ENCODE data around the gene CERS6. TPM values are rescaled to one million over a fixed set of nuclear protein-coding genes. Genes with fewer than 3 reads are reported as not detected.

Gene CERS6
- total RNA-seq, 1 experiment from 2014 or later = 8.3 TPM

- no peak for TF ChIP-seq EZH2 (IDR thresholded peaks at IDR 0.05; ENCODE audit: low read depth)
- Histone ChIP-seq H2AFZ (no peak overlapping the region), H3K27me3 (ENCODE audit: insufficient read depth, low read depth) (no peaks in the 10 kb centered on the region), H4K20me1 (ENCODE audit: insufficient read depth) (no peaks in the 10 kb centered on the region), H3K4me2 (no peak overlapping the region), H3K79me2 (ENCODE audit: low read depth) (no peaks in the 10 kb centered on the region), H3K9me3 (ENCODE audit: insufficient read depth, low read depth) (no peaks in the 10 kb centered on the region), H3K27ac (no peak overlapping the region), H3K36me3 (ENCODE audit: low read depth) (no peaks in the 10 kb centered on the region), H3K9me2 (ENCODE audit: insufficient read depth) (no peaks in the 10 kb centered on the region), H3K4me3 (no peak overlapping the region), H3F3A (ENCODE audit: insufficient read depth, low read depth) (no peaks in the 10 kb centered on the region), H3K4me1 (replicated peaks; ENCODE audit: insufficient read depth) (no peaks in the 10 kb centered on the region)
- ChIA-PET CTCF (no interaction called here), POLR2A (ENCODE audit: unreplicated experiment) (no interaction called here)
- DNase-seq = no peak
- BruUV-seq (replicated peaks) = no TSS peak
- intact Hi-C loops (cut with micrococcal nuclease; ENCODE audit: unreplicated experiment) = no loop called here
Observed at GRCh38 chr2:168433527-168433926, 22.5 kb upstream of the CERS6 start.

DNA sequence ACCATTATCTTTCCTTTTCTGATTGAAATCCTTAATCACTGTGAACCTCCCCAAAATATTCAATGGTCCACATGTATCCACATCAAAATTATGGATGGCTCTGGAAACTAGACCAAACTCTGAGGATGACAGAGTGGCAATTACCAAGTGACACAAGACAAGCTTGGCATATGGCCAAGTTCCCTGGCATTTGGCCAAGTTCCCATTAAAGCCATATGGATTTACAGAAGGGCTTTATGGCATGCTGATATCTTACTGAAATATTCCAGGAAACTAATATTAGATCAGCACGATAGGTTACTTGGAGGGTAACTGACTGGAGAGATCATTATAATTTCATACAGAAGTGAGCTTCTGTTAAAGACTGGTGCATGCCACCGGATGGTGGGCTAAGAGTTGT, 21.9 kb upstream of the CERS6 start:
- Histone ChIP-seq H3F3A (ENCODE audit: insufficient read depth, low read depth) (no peaks in the 10 kb centered on the region), H3K4me1 (replicated peaks; ENCODE audit: insufficient read depth) (no peaks in the 10 kb centered on the region), H3K79me2 (ENCODE audit: low read depth) (no peaks in the 10 kb centered on the region), H3K4me2 (no peak overlapping the region), H3K27ac (no peak overlapping the region), H3K9me3 (ENCODE audit: insufficient read depth, low read depth) (no peaks in the 10 kb centered on the region), H3K4me3 (no peak overlapping the region), H3K27me3 (ENCODE audit: insufficient read depth, low read depth) (no peaks in the 10 kb centered on the region), H3K9me2 (ENCODE audit: insufficient read depth) (no peaks in the 10 kb centered on the region), H4K20me1 (ENCODE audit: insufficient read depth) (no peaks in the 10 kb centered on the region), H2AFZ (no peak overlapping the region), H3K36me3 (ENCODE audit: low read depth) (no peaks in the 10 kb centered on the region)
- CTCF ChIA-PET = no interaction called here
- TF ChIP-seq EZH2 (IDR thresholded peaks at IDR 0.05; ENCODE audit: low read depth) = no peak
- no peak for TF ChIP-seq CTCF (conservative IDR thresholded peaks at IDR 0.05)
- POLR2A ChIA-PET (ENCODE audit: unreplicated experiment) = no interaction called here
- no TSS peak for BruUV-seq (replicated peaks)
- intact Hi-C loops (cut with micrococcal nuclease; ENCODE audit: unreplicated experiment) = no loop called here
- DNase-seq = no peak

DNA sequence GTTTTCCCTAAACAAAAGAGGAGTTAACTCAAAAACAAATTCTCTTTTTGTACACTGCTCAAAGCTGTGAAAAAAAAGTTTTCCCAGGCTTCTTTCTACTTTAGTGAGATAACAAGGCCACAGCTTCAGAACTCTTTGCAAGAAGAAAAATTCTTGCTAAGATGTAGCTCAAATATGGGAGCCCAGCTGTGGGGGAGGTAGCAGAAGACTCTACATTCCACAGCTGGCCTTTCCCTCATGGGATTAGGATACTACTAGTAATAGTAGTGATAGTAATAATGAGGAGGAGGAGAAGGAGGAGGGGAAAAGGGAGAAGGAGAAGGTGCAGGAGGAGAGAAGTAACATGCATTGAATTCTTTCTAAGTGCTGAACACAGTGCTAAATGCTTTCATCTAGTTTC, 19.2 kb upstream of the CERS6 start:
- H3K27ac ChIP-seq = no peak overlapping the region
- H3K9me3 ChIP-seq (ENCODE audit: insufficient read depth, low read depth) = no peaks in the 10 kb centered on the region
- DNase-seq = no peak
- no peak overlapping the region for H3K4me3 ChIP-seq
- no TSS peak for BruUV-seq (replicated peaks)
- POLR2A ChIA-PET (ENCODE audit: unreplicated experiment) = no interaction called here
- no peaks in the 10 kb centered on the region for H4K20me1 ChIP-seq (ENCODE audit: insufficient read depth)
- intact Hi-C loops (cut with micrococcal nuclease; ENCODE audit: unreplicated experiment) = no loop called here
- no peak overlapping the region for H3K4me2 ChIP-seq
- no peaks in the 10 kb centered on the region for H3K9me2 ChIP-seq (ENCODE audit: insufficient read depth)
- H3K79me2 ChIP-seq (ENCODE audit: low read depth) = no peaks in the 10 kb centered on the region
- H2AFZ ChIP-seq = no peak overlapping the region
- no peaks in the 10 kb centered on the region for H3F3A ChIP-seq (ENCODE audit: insufficient read depth, low read depth)
- TF ChIP-seq EZH2 (IDR thresholded peaks at IDR 0.05; ENCODE audit: low read depth) (no peak), CTCF (conservative IDR thresholded peaks at IDR 0.05) (no peak)
- no peaks in the 10 kb centered on the region for H3K4me1 ChIP-seq (replicated peaks; ENCODE audit: insufficient read depth)
- CTCF ChIA-PET = no interaction called here
- no peaks in the 10 kb centered on the region for H3K36me3 ChIP-seq (ENCODE audit: low read depth)
- H3K27me3 ChIP-seq (ENCODE audit: insufficient read depth, low read depth) = no peaks in the 10 kb centered on the region

GRCh38 chr2:168438553-168438952, 17.5 kb upstream of the CERS6 start:
- CTCF ChIA-PET = no interaction called here
- POLR2A ChIA-PET (ENCODE audit: unreplicated experiment) = no interaction called here
- H3K36me3 ChIP-seq (ENCODE audit: low read depth) = no peaks in the 10 kb centered on the region
- no peaks in the 10 kb centered on the region for H3K9me2 ChIP-seq (ENCODE audit: insufficient read depth)
- no peak overlapping the region for H2AFZ ChIP-seq
- no peak for DNase-seq
- intact Hi-C loops (cut with micrococcal nuclease; ENCODE audit: unreplicated experiment) = no loop called here
- no peaks in the 10 kb centered on the region for H3F3A ChIP-seq (ENCODE audit: insufficient read depth, low read depth)
- no TSS peak for BruUV-seq (replicated peaks)
- H4K20me1 ChIP-seq (ENCODE audit: insufficient read depth) = no peaks in the 10 kb centered on the region
- H3K79me2 ChIP-seq (ENCODE audit: low read depth) = no peaks in the 10 kb centered on the region
- H3K4me2 ChIP-seq = no peak overlapping the region
- H3K27me3 ChIP-seq (ENCODE audit: insufficient read depth, low read depth) = no peaks in the 10 kb centered on the region
- no peak overlapping the region for H3K27ac ChIP-seq
- H3K4me3 ChIP-seq = no peak overlapping the region
- no peaks in the 10 kb centered on the region for H3K4me1 ChIP-seq (replicated peaks; ENCODE audit: insufficient read depth)
- no peaks in the 10 kb centered on the region for H3K9me3 ChIP-seq (ENCODE audit: insufficient read depth, low read depth)
- TF ChIP-seq EZH2 (IDR thresholded peaks at IDR 0.05; ENCODE audit: low read depth) = no peak
- TF ChIP-seq CTCF (conservative IDR thresholded peaks at IDR 0.05) = no peak
